ENCODE data around the gene DISP2. TPM values are rescaled to one million over a fixed set of nuclear protein-coding genes. Genes with fewer than 3 reads are reported as not detected.

Gene DISP2
- total and polyA plus RNA-seq, 9 donors: 0.20 to 4.3 (median 1.1) TPM

DNA sequence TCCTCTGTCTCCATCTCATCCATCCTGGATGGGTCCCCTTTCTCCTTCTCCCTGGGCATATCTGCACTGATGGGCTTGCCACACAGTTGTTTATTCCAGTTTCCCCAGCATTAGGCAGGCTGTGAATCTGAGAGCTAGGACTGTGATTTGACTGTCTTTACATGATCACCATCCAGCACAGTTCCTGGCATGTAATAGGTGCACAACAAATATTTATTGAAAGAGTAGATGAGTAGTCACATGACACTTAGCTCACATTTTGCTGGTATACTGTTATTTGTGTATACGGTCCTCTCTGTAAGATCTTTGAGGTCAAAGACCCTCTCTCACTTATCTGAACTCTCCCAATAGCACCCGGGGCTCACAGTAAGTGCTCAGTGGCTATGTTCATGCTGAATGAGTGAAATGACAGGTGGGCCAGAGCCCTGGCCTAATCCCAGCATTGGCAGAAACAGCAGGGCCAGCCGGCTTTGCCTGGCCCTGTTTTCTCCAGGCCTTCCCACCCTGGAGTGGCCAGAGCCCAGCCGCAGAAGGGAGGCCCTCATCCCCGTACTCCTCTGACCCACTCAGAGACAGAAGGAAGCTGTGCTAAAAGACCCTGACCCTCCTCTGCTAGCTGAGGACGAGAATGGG is 66.6 kb downstream of the DISP2 start:
- WGBS (ENCODE audit: insufficient coverage): 51% methylated on average over 3 of the region's 6 CpGs

DNA sequence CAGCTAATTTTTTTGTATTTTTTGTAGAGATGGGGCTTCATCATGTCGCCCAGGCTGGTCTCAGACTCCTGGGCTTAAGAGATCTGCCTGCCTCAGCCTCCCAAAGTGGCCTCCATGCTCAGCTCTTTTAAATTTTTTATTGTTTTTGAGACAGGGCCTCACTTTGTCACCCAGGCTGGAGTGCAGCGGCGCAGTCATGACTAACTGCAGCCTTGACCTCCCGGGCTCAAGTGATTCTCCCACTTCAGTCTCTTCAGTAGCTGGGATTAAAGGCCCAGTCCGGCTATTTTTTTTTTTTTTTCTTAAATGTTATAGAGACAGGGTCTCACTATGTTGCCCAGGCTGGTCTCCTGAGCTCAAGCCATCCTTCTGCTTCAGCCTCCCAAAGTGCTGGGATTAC is 67.7 kb downstream of the DISP2 start:
- Histone ChIP-seq H3K4me3 (ENCODE audit: low read length) (no peak overlapping the region), H3K4me1 (ENCODE audit: control insufficient read depth, insufficient read depth, low read length) (peaks cover 33% of the 10 kb centered on the region), H3K27ac (ENCODE audit: low read length) (no peak overlapping the region), H3K27me3 (ENCODE audit: control insufficient read depth, insufficient read depth, low read length) (peaks cover 10% of the 10 kb centered on the region), H3K9me3 (replicated peaks; ENCODE audit: control insufficient read depth, low read depth, low read length) (no peaks in the 10 kb centered on the region), H3K36me3 (ENCODE audit: control insufficient read depth, insufficient read depth, low read length) (no peaks in the 10 kb centered on the region)
- no peak for DNase-seq
- 86% methylated on average over 3 of the region's 5 CpGs for WGBS (ENCODE audit: insufficient coverage)

More for the DNA sequence above, 66.6 kb downstream of the DISP2 start:
- Histone ChIP-seq H3K27ac (ENCODE audit: low read length) (peak overlapping the region; percentile 85), H3K36me3 (ENCODE audit: control insufficient read depth, insufficient read depth, low read length) (no peaks in the 10 kb centered on the region), H3K9me3 (replicated peaks; ENCODE audit: control insufficient read depth, low read depth, low read length) (no peaks in the 10 kb centered on the region), H3K27me3 (ENCODE audit: control insufficient read depth, insufficient read depth, low read length) (peaks cover 2% of the 10 kb centered on the region), H3K4me1 (ENCODE audit: control insufficient read depth, insufficient read depth, low read length) (peaks cover 38% of the 10 kb centered on the region), H3K4me3 (ENCODE audit: low read length) (no peak overlapping the region)
- DNase-seq: peak; percentile 80

GRCh38 chr15:40427188-40427587 is 69.2 kb downstream of the DISP2 start:
- peaks cover 18% of the 10 kb centered on the region for H3K4me1 ChIP-seq (ENCODE audit: control insufficient read depth, insufficient read depth, low read length)
- H3K27me3 ChIP-seq (ENCODE audit: control insufficient read depth, insufficient read depth, low read length): peaks cover 8% of the 10 kb centered on the region
- 69% methylated on average over 8 of the region's 9 CpGs for WGBS (ENCODE audit: insufficient coverage)
- H3K27ac ChIP-seq (ENCODE audit: low read length): no peak overlapping the region
- H3K36me3 ChIP-seq (ENCODE audit: control insufficient read depth, insufficient read depth, low read length): no peaks in the 10 kb centered on the region
- no peaks in the 10 kb centered on the region for H3K9me3 ChIP-seq (replicated peaks; ENCODE audit: control insufficient read depth, low read depth, low read length)
- no peak overlapping the region for H3K4me3 ChIP-seq (ENCODE audit: low read length)
- DNase-seq: no peak

- no peak for DNase-seq
- H3K36me3 ChIP-seq (ENCODE audit: control insufficient read depth, insufficient read depth, low read length): no peaks in the 10 kb centered on the region
- WGBS (ENCODE audit: insufficient coverage): 80% methylated on average over 1 of the region's 4 CpGs
- no peak overlapping the region for H3K4me3 ChIP-seq (ENCODE audit: low read length)
- peaks cover 18% of the 10 kb centered on the region for H3K4me1 ChIP-seq (ENCODE audit: control insufficient read depth, insufficient read depth, low read length)
- no peaks in the 10 kb centered on the region for H3K9me3 ChIP-seq (replicated peaks; ENCODE audit: control insufficient read depth, low read depth, low read length)
- peaks cover 10% of the 10 kb centered on the region for H3K27me3 ChIP-seq (ENCODE audit: control insufficient read depth, insufficient read depth, low read length)
- H3K27ac ChIP-seq (ENCODE audit: low read length): no peak overlapping the region
Observed at GRCh38 chr15:40428185-40428584, 70.2 kb downstream of the DISP2 start.

Other genes with a start within 250 kb of the DISP2 start
- 10.1 TPM for gene BMF, start 249.3 kb upstream of the DISP2 start, total RNA-seq
- 10 to 100 TPM in 5 of 8 donors, 1 to 10 TPM in 3; 7.5 to 15.3 (median 12.9) TPM for gene BMF, start 249.3 kb upstream of the DISP2 start, polyA plus RNA-seq (ENCODE audit: insufficient read depth in 1 of 8, insufficient read length in 8 of 8, low replicate concordance in 1 of 8)
- gene BUB1B, start 197.2 kb upstream of the DISP2 start, total RNA-seq: 11.8 TPM
- 10 to 100 TPM; 10.8 to 20.7 (median 14.7) TPM for gene BUB1B, start 197.2 kb upstream of the DISP2 start, polyA plus RNA-seq (ENCODE audit: insufficient read depth in 1 of 8, insufficient read length in 8 of 8, low replicate concordance in 1 of 8)
- 0.44 TPM for gene PAK6, start 119.2 kb upstream of the DISP2 start, total RNA-seq
- gene PAK6, start 119.2 kb upstream of the DISP2 start, polyA plus RNA-seq (ENCODE audit: insufficient read depth in 1 of 8, insufficient read length in 8 of 8, low replicate concordance in 1 of 8): 1 to 10 TPM in 2 of 8 donors, under 1 TPM in 6; 0.29 to 1.6 (median 0.55) TPM
- 0.22 TPM for gene ANKRD63, start 75.2 kb upstream of the DISP2 start, total RNA-seq
- gene ANKRD63, start 75.2 kb upstream of the DISP2 start, polyA plus RNA-seq (ENCODE audit: insufficient read depth in 1 of 8, insufficient read length in 8 of 8, low replicate concordance in 1 of 8): under 1 TPM in 5 of 8 donors, not detected in 3; 0.11 to 0.22 (median 0.15) TPM
- gene PLCB2, start 50.3 kb upstream of the DISP2 start, total RNA-seq: 4.8 TPM
- 10 to 100 TPM in 2 of 8 donors, 1 to 10 TPM in 6; 6.2 to 11.5 (median 8.7) TPM for gene PLCB2, start 50.3 kb upstream of the DISP2 start, polyA plus RNA-seq (ENCODE audit: insufficient read depth in 1 of 8, insufficient read length in 8 of 8, low replicate concordance in 1 of 8)
- 12.4 TPM for gene INAFM2, start 34.5 kb upstream of the DISP2 start, total RNA-seq
- 10 to 100 TPM; 10.7 to 16.7 (median 13.5) TPM for gene INAFM2, start 34.5 kb upstream of the DISP2 start, polyA plus RNA-seq (ENCODE audit: insufficient read depth in 1 of 8, insufficient read length in 8 of 8, low replicate concordance in 1 of 8)
- gene CCDC9B, start 17.3 kb upstream of the DISP2 start, total RNA-seq: 5.3 TPM
- 10 to 100 TPM; 10.2 to 16.8 (median 12.5) TPM for gene CCDC9B, start 17.3 kb upstream of the DISP2 start, polyA plus RNA-seq (ENCODE audit: insufficient read depth in 1 of 8, insufficient read length in 8 of 8, low replicate concordance in 1 of 8)
- not detected for gene PHGR1, start 7.2 kb upstream of the DISP2 start, total RNA-seq
- gene PHGR1, start 7.2 kb upstream of the DISP2 start, polyA plus RNA-seq (ENCODE audit: insufficient read depth in 1 of 8, insufficient read length in 8 of 8, low replicate concordance in 1 of 8): 10 to 100 TPM in 1 of 8 donors, 1 to 10 TPM in 1, under 1 TPM in 1, not detected in 5; 0.41 to 33.7 (median 4.7) TPM
- gene KNSTRN, start 24.5 kb downstream of the DISP2 start, total RNA-seq: 22.2 TPM
- gene KNSTRN, start 24.5 kb downstream of the DISP2 start, polyA plus RNA-seq (ENCODE audit: insufficient read depth in 1 of 8, insufficient read length in 8 of 8, low replicate concordance in 1 of 8): 10 to 100 TPM; 17.8 to 24.8 (median 21.8) TPM
- gene IVD, start 47.6 kb downstream of the DISP2 start, total RNA-seq: 30.5 TPM
- 10 to 100 TPM; 42.6 to 60.3 (median 49.3) TPM for gene IVD, start 47.6 kb downstream of the DISP2 start, polyA plus RNA-seq (ENCODE audit: insufficient read depth in 1 of 8, insufficient read length in 8 of 8, low replicate concordance in 1 of 8)
- 12.1 TPM for gene BAHD1, start 82.7 kb downstream of the DISP2 start, total RNA-seq
- 10 to 100 TPM; 13.3 to 22.6 (median 19.0) TPM for gene BAHD1, start 82.7 kb downstream of the DISP2 start, polyA plus RNA-seq (ENCODE audit: insufficient read depth in 1 of 8, insufficient read length in 8 of 8, low replicate concordance in 1 of 8)
- gene CHST14, start 112.8 kb downstream of the DISP2 start, total RNA-seq: 16.0 TPM
- gene CHST14, start 112.8 kb downstream of the DISP2 start, polyA plus RNA-seq (ENCODE audit: insufficient read depth in 1 of 8, insufficient read length in 8 of 8, low replicate concordance in 1 of 8): 10 to 100 TPM; 32.1 to 48.4 (median 43.0) TPM
- gene CCDC32, start 206.8 kb downstream of the DISP2 start, total RNA-seq: 13.6 TPM
- 10 to 100 TPM; 15.7 to 25.9 (median 21.4) TPM for gene CCDC32, start 206.8 kb downstream of the DISP2 start, polyA plus RNA-seq (ENCODE audit: insufficient read depth in 1 of 8, insufficient read length in 8 of 8, low replicate concordance in 1 of 8)
- gene RPUSD2, start 211.1 kb downstream of the DISP2 start, total RNA-seq: 11.0 TPM
- gene RPUSD2, start 211.1 kb downstream of the DISP2 start, polyA plus RNA-seq (ENCODE audit: insufficient read depth in 1 of 8, insufficient read length in 8 of 8, low replicate concordance in 1 of 8): 10 to 100 TPM in 5 of 8 donors, 1 to 10 TPM in 3; 8.7 to 12.0 (median 10.8) TPM
- gene KNL1, start 236.0 kb downstream of the DISP2 start, total RNA-seq: 8.7 TPM
- gene KNL1, start 236.0 kb downstream of the DISP2 start, polyA plus RNA-seq (ENCODE audit: insufficient read depth in 1 of 8, insufficient read length in 8 of 8, low replicate concordance in 1 of 8): 10 to 100 TPM in 4 of 8 donors, 1 to 10 TPM in 4; 8.7 to 16.9 (median 10.9) TPM